ENCODE data around the gene ERAL1.
"Not testable (repeated sequence)": the region's sequence is repeated elsewhere in the genome, so short reads cannot be mapped to it uniquely, and the experiment has no call there.

Gene ERAL1

DNA sequence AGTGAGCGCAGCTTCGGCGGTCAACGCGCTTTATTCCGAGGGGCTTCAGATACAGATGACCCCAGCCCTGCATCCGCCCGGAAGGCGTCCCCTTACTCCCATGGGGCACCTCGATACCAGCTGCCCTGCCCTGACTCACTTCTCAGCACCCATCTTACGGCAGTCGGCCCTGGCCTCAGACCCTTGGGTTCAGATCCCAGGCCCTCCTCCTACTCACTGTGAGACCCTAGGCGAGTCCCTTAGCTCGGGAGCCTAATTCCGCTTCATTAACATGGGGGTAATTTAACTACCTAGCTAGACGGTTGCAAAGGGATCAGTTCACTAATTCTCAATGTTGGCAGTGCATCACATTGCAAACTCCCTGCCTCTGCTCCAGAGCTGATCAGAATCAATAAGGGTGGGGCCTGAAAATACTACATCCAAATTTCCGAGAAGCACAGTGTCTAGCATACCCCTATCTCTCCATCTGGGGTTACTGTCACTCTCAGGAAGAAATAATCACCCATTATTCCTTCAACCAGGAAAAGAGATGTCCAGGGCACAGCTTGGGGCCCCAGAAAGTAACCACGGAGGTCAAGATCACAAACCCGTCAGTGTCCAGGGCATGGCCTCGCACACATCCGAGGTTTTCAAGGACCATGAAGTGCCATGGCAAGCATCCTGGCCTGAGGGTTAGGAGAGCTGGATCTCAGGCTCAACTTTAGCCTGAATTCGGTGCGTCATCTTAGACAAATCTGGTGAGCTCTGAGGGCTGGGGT lies 43.1 kb downstream of the ERAL1 start:
- peak in 1 of 4 experiments; percentile 17 for DNase-seq (ENCODE audit: low read depth in 4 of 4, low spot score in 1 of 4)

DNA sequence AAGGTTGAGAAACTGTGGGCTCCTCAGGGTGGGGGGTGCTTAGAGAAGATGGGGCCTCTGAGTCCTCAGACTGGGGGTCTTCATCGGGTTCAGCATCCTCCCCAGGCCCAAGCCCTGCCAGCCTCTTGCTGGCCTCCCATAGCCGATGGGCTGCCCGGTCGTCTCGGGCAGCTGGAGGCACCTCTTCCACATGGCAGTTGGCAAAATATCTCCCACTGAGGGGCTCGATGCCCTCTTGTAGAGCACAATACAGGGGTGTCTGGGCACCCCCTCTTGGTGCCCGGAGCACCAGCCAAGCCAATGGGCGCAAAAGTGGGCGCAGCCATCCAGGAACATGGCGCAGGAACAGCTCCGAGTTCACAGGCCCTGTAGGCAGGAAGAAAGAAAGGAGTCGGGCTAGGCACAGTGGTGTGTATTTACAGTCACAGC lies 43.7 kb downstream of the ERAL1 start:
- DNase-seq (ENCODE audit: low read depth in 4 of 4, low spot score in 1 of 4), result no peak

DNA sequence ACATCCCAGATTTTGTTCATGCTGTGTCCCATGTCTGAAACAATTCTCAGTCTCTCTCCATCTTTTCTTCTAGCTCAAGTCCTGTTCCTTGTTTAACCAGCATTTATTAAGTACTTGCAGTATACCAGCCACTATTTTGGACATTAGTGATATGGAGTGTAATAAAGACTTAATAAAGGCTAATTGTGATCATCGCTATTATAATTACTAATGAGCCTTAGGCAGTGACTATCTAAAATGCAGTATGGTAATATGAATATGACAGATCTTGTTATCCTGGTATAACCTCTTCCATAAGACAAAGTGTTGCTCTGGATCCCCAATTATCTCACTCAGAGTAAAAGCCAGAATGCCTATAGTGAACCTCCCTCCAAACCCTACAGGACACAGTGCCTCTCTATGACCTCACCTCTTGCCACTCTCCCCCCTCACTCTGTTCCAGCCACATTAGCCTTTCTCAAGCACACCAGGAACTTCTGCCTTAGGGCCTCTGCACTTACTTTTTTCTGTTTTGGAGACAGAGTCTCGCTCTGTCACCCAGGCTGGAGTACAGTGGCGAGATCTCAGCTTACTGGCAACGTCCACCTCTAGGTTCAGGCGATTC lies 44.5 kb downstream of the ERAL1 start:
- DNase-seq (ENCODE audit: low read depth in 4 of 4, low spot score in 1 of 4), result no peak

DNA sequence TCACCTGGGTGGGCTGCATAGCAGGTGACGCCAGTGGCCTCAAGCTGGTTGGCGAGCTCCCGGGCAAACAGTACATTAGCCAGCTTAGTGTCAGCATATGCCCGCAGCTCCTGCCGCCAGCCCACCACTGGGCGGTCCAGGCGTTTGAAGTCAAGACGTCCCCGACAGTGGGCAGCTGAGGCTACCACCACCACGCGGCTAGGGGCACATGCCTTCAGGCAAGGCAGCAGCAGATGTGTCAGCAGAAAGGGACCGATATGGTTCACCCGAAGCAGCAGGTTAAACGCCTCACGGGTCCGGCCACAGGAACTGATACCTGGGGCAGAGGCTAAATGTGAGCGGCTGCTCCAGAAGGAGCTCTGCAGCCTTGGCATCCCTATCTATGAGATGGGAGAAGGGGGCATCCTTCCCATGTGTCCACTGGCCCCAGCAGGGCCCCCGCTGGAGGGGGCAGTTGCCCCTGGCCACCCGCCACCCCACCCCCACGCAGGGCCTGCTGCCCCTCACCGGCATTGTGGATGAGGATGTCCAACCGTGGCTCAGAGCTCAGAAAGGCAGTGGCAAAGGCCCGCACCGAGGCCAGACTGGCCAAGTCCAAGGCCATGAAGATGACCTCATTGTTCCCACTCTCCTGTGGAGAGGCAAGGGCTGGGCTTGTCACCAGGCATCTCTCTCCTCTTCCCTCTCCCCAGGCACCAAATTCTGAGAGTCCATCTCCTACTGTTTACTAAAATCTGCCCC lies 46.3 kb downstream of the ERAL1 start:
- DNase-seq (ENCODE audit: low read depth in 4 of 4, low spot score in 1 of 4), result no peak

DNA sequence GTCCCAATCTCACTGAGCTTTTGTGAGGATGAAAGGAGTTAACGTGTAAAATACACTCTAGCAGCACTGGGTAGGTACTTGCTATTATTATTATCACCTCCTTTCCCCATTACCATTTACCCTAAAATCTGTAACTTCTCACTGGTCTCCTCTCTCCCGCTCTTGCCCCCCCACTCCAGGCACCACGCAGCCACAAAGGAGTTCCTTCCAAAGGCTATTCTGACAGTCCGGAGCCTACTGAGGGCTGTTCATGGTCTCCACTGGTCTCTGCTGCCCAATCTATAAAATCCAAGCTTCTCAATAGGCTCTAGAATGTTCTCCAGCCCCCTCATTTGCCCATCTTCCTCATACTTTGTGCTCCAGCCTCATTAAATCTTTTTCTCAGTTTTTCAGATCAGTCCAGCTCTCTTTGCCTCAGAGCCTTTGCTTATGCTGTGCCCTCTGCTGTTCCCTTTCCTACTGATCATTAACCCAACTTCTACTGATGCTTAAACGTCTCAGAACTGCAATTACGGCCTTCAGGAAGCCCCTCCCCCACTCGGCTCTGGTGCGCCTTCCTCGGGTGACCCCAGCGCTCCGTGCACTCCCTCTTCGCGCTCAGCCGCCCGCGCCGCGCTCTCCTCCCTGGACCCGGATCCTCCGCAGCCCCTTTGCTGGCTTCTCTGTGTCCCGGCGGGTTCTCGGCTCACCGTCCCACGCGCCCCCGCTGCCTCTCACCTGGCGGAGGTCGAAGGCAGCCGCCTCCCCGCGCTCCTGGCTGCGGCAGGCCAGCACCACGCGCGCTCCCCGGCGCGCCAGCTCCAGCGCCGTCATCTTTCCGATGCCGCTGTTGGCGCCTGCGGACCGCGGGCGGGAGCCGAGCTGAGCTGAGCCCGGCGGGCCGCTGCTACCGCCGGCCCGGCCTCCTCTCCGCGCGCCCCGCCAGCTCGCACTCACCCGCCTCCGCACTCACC lies 47.3 kb downstream of the ERAL1 start:
- peak in 3 of 4 experiments; percentile 46 to 57 (median 48) for DNase-seq (ENCODE audit: low read depth in 4 of 4, low spot score in 1 of 4)

DNA sequence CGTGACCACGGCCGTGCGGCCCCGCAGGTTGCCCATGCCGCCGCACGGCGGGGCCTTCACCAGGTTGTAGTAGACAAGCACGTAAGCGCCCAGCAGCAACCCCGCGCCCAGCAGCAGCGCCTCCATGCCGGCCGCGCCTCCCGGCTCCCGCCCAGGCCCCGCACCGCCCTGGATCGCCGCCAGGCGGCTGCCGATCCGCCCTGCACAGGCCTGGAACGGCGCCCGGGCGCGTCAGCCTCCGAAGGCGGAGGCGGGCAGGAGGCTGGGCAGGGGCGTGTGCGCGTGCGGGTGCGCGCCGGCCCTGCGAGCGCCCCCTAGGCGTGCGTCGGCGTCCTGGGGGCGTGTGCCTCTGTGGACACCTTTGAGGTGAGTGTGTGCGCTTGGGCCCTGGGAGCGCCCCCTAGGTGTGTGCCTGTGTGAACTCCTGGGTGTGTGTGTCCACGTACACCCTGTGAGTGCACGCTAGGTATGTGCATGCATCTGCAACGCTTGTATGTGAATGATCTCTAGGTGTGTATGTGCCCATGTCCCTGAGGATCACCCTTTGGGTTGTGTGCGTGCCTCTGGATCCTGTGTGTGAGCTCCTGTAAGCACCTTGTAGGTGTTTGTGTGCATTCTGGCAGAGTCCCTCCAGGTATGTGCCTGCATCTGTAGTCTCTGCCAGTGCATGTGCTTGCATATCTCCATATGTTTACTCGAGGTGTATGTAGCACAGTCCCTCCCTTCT lies 48.2 kb downstream of the ERAL1 start, which contains the start of gene DHRS13:
Gene DHRS13, minus strand, starts transcription at position 261 of the 727 bp plus-strand sequence. Its CDS starts 135 bp downstream, at position 126.
- peak; percentile 73 to 92 (median 86) for DNase-seq (ENCODE audit: low read depth in 4 of 4, low spot score in 1 of 4)

DNA sequence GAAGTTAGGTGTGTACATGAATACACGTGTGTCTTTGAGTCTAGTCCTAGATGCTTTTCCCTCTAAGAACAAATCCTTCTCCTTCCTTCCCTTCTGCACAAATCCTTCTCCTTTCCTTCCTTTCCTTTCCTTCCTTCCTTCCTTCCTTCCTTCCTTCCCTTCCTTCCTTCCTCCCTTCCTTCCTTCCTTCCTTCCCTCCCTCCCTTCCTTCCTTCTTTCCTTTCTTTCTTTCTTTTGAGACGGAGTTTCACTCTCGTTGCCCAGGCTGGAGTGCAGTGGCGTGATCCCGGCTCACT lies 48.7 kb downstream of the ERAL1 start:
- not testable (repeated sequence) for DNase-seq (ENCODE audit: low read depth in 4 of 4, low spot score in 1 of 4)

DNA sequence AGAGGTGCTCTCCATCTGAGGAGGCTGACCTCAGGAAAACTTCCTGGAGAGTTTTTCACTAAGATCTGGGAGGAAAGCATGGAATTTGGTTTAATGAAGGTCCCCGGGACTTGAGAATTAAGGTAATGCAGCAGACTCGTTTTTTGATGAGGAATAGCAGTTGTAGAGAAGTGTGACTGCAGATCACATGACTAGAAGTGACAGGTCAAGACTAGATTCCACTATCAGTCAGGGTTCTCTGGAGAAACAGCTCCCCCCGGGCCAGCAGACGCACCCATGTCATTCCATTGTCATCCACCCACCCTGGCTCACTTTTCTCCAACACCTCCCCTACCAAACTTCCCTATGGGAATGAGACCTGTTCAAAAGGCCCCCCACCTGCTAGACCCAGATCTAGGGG lies 50.0 kb downstream of the ERAL1 start:
- DNase-seq (ENCODE audit: low read depth in 4 of 4, low spot score in 1 of 4), result no peak

DNA sequence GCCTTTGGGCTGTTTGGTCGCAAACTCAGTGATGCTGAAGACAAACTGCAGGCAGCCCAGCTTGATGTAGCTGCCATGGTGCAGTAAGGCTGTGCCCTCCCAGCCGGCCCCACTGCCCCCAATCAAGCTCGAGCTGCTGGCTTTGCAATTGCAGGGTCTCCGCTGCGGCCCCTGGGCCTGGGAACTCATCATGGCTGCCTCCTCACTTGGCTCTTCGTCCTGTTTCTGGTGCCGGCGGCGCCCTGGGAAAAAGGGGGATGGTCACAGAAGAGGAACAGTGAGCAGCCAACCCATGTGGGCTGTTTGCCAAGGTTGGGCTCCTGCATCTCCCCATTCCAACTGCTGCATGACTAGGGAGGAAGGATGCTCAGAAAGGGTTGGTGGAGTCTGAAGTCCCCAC lies 51.5 kb downstream of the ERAL1 start:
- no peak for DNase-seq (ENCODE audit: low read depth in 4 of 4, low spot score in 1 of 4)

DNA sequence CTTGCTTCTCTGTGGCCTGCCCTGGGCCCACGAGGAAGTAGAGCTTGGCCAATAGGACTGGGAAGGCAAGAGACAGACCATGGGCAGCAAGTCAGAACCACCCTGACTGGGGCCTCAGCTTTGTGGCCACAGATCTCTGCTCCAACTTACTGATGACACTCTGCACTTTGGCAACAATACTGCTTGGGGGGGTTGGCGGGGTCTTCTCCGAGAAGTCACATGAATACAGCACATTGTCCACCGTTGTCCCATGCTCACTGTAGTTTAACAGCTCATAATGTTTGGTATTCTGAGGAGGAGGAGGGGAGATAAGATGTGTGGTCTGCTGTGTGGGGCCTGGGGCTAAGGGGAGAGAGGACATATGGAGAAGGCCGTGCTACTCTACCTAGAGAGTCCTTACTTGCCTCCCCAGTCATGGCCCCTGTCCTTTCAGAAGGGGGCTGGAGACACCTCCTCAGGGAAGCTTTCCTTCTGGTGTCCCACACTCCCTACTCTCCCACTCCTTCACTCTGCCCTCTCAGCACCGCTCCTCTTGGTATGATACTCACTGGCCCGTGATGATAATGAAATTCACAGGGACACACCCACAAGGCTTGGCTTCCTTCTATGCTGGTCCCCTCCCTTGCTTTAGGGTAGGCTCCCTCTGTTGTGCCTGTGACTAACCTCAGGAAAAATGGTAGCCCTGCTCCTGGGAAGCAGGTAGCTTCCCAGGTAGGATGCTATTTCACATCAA lies 52.1 kb downstream of the ERAL1 start:
- no peak for DNase-seq (ENCODE audit: low read depth in 4 of 4, low spot score in 1 of 4)

DNA sequence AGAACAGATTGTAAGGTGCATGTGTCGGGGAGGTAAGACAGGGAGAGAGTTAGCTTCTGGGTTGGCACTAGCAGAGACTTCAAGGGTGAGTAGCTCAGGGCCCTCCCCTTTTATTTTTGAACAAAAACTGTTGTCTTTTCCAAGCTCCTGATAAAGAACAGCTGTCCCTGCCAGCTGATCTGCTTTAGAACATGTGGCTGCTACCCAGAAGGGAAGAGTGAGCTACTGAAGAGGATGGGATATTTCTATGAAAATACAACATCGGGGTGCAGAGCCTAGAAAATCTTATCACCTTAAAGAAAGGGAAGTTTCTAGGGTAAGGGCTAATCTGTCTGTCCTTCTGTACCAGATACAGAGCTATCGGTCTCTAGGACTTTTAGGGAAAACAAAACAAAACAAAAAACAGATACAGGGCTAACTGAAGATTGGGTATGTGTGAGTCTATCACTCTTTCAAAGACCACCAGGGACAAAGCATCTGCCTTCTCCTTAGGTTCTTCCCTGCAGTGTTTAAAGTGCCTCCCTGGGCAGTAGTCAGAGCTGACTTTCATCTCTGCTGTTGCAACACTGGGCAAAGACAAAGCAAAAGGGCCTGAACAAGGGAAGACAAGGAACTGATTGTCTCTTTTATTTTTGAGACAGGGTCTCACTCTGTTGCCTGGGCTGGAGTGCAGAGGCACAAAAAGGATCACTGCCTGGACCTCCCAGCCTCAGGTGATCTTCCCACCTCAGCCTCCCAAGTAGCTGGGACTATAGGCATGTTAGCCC lies 53.1 kb downstream of the ERAL1 start:
- no peak for DNase-seq (ENCODE audit: low read depth in 4 of 4, low spot score in 1 of 4)

DNA sequence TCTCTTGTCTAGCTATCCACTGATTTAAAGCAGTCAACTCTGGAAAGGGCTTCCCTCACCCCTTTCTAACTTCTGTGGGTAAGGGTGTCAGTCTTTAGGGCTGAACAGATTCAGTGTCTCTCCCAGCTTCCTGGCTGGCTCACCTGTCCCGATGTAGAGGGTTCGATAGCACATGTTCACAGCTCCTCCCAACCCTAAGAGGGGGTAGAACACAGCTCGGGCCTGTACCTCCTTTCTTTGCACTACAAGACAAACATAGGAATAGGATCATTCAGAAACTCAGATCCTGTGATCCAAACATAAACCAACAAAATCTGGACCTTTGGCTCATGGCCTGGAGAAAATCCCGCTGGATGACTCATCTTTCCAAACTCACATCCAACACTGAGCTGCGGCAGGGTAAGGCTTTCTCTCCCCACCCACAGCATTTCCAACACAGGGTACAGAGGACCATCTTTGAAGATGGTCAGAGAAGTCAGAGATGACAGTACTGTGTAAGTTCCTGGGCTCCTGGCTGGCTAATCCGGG lies 53.9 kb downstream of the ERAL1 start:
- no peak for DNase-seq (ENCODE audit: low read depth in 4 of 4, low spot score in 1 of 4)

DNA sequence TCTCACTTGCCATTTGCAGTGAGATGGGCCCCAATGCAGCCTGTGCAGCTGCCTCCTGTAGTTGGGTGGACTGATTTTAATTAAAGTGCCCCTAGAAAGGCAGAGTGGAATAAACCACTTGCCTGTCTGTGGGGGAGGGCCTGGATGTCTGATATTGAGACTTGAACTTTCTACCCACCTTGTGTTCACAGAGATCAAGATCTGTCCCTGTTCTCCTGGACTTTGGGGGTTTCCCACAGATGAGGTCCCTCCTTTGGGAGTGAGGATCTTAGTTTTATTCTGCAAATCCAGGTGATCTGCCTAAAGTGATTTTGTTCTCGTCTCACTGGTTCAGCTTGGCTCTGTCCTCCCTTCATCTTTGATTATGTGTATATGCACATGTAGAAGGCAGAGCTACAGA lies 55.7 kb downstream of the ERAL1 start:
- no peak for DNase-seq (ENCODE audit: low read depth in 4 of 4, low spot score in 1 of 4)

All from stimulated activated CD4-positive, alpha-beta T cell treated with anti-CD3 and anti-CD28 coated beads, Interleukin-1b, Interleukin-23, amount 100 ng/mL, for 24 hours (primary cell).